ENCODE data around the gene BIN1. TPM values are rescaled to one million over a fixed set of nuclear protein-coding genes. Genes with fewer than 3 reads are reported as not detected.
"Not testable (repeated sequence)": the region's sequence is repeated elsewhere in the genome, so short reads cannot be mapped to it uniquely, and the experiment has no call there.

BIN1 gene
- total RNA-seq, 3 donors from 2014 or later: 30.3 to 34.6 (median 32.7) TPM

- no peak for ATAC-seq
- no peak for DNase-seq
- Mint-ChIP-seq H3K4me1 (ENCODE audit: low read depth) (peaks cover 6% of the 10 kb centered on the region), H3K27me3 (ENCODE audit: low read depth) (no peaks in the 10 kb centered on the region), H3K36me3 (ENCODE audit: insufficient read depth) (peaks cover 8% of the 10 kb centered on the region), H3K9me3 (peaks cover 2% of the 10 kb centered on the region), H3K4me3 (no peak overlapping the region)
Measured at GRCh38 chr2:127043367-127044164, 63.4 kb downstream of the BIN1 start.

DNA sequence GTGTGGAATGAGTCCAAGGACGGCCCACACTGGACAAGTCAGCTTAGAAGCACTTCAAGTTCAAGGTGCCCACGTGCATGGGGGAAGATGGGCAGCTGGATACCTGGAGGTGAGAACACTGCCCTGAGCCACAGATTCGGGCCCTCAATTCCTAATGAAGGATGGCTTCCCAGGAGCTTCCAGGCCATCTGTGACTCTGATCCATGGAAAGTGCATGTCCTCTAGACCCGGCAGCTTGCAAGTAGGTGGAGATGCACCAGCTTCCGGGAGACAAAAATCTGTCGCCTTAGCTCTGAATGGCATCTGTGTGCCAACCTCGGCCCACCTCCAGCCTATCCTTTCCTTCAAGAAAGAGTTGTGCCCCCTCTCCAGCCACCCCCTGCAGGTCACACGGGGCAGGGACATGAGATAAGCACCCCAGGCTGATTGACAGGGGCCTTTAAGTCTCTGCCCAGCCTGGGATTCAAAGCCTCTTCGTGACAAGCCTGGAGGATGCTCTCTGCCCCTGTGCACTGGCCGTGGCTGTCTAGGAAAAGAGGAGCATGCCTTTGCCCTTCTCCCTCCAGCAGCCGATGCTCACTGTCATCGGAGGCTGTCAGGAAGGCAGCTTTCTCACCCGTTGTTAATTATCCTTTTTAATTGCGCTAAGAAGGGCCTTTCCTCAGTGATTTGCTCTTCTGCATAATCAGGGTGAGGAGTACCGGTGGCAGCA is 65.5 kb downstream of the BIN1 start:
- Mint-ChIP-seq H3K4me1 (ENCODE audit: low read depth) (peaks cover 4% of the 10 kb centered on the region), H3K36me3 (ENCODE audit: insufficient read depth) (peaks cover under 1% of the 10 kb centered on the region), H3K27me3 (ENCODE audit: low read depth) (no peaks in the 10 kb centered on the region), H3K4me3 (no peak overlapping the region), H3K9me3 (peaks cover under 1% of the 10 kb centered on the region)
- DNase-seq: no peak
- ATAC-seq: no peak

- DNase-seq (no peak), ATAC-seq (no peak)
- peaks cover 4% of the 10 kb centered on the region for H3K4me1 Mint-ChIP-seq (ENCODE audit: low read depth)
- H3K4me3 Mint-ChIP-seq: no peak overlapping the region
- H3K27me3 Mint-ChIP-seq (ENCODE audit: low read depth): no peaks in the 10 kb centered on the region
- H3K36me3 Mint-ChIP-seq (ENCODE audit: insufficient read depth): no peaks in the 10 kb centered on the region
- H3K9me3 Mint-ChIP-seq: no peaks in the 10 kb centered on the region
Measured at GRCh38 chr2:127040169-127040568, 66.8 kb downstream of the BIN1 start.

- peaks cover 4% of the 10 kb centered on the region for H3K4me1 Mint-ChIP-seq (ENCODE audit: low read depth)
- DNase-seq (no peak), ATAC-seq (peak in 1 of 2 donors; percentile 48)
- H3K9me3 Mint-ChIP-seq: no peaks in the 10 kb centered on the region
- no peak overlapping the region for H3K4me3 Mint-ChIP-seq
- no peaks in the 10 kb centered on the region for H3K27me3 Mint-ChIP-seq (ENCODE audit: low read depth)
- no peaks in the 10 kb centered on the region for H3K36me3 Mint-ChIP-seq (ENCODE audit: insufficient read depth)
Measured at GRCh38 chr2:127039387-127040031, 67.4 kb downstream of the BIN1 start.

- H3K36me3 Mint-ChIP-seq (ENCODE audit: insufficient read depth): no peaks in the 10 kb centered on the region
- H3K27me3 Mint-ChIP-seq (ENCODE audit: low read depth): no peaks in the 10 kb centered on the region
- DNase-seq (no peak), ATAC-seq (no peak)
- H3K4me3 Mint-ChIP-seq: no peak overlapping the region
- no peaks in the 10 kb centered on the region for H3K9me3 Mint-ChIP-seq
- peaks cover 4% of the 10 kb centered on the region for H3K4me1 Mint-ChIP-seq (ENCODE audit: low read depth)
Measured at GRCh38 chr2:127037476-127037875, 69.5 kb downstream of the BIN1 start.

GRCh38 chr2:127034883-127035611 is 71.9 kb downstream of the BIN1 start:
- Mint-ChIP-seq H3K36me3 (ENCODE audit: insufficient read depth) (no peaks in the 10 kb centered on the region), H3K9me3 (no peaks in the 10 kb centered on the region), H3K27me3 (ENCODE audit: low read depth) (peaks cover 5% of the 10 kb centered on the region), H3K4me3 (no peak overlapping the region), H3K4me1 (ENCODE audit: low read depth) (peaks cover 4% of the 10 kb centered on the region)
- ATAC-seq (no peak), DNase-seq (no peak)

- Mint-ChIP-seq H3K27me3 (ENCODE audit: low read depth) (peaks cover 7% of the 10 kb centered on the region), H3K9me3 (no peaks in the 10 kb centered on the region), H3K36me3 (ENCODE audit: insufficient read depth) (no peaks in the 10 kb centered on the region), H3K4me3 (no peak overlapping the region), H3K4me1 (ENCODE audit: low read depth) (no peaks in the 10 kb centered on the region)
- no peak for ATAC-seq
- DNase-seq: no peak
Measured at GRCh38 chr2:127034051-127034450, 72.9 kb downstream of the BIN1 start.

DNA sequence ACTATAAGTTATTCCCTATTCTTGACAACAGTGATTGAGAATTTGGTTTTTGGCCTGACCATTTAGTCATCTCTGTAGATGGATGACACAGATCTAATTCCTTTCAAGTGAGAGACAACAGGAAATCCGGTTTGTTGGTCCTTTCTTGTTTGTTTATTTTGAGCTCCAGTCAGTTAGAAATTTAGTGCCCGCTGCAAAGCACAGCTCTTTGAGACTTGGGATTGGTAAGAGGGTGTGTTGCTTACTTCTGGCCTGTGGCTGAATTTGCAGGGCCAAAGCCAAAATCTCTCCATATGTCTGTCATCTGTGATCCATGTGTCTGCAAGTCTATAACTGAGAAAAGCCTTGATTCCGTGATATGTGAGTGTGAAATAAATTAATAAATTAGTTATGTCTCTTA is 74.3 kb downstream of the BIN1 start:
- no peaks in the 10 kb centered on the region for H3K9me3 Mint-ChIP-seq
- no peak for DNase-seq
- no peaks in the 10 kb centered on the region for H3K4me1 Mint-ChIP-seq (ENCODE audit: low read depth)
- no peaks in the 10 kb centered on the region for H3K36me3 Mint-ChIP-seq (ENCODE audit: insufficient read depth)
- ATAC-seq: no peak
- H3K27me3 Mint-ChIP-seq (ENCODE audit: low read depth): peaks cover 7% of the 10 kb centered on the region
- no peak overlapping the region for H3K4me3 Mint-ChIP-seq

- ATAC-seq: no peak
- Mint-ChIP-seq H3K27me3 (ENCODE audit: low read depth) (peaks cover 7% of the 10 kb centered on the region), H3K9me3 (no peaks in the 10 kb centered on the region), H3K4me3 (no peak overlapping the region), H3K36me3 (ENCODE audit: insufficient read depth) (no peaks in the 10 kb centered on the region), H3K4me1 (ENCODE audit: low read depth) (peaks cover 7% of the 10 kb centered on the region)
- DNase-seq: no peak
Measured at GRCh38 chr2:127029350-127030051, 77.5 kb downstream of the BIN1 start.

DNA sequence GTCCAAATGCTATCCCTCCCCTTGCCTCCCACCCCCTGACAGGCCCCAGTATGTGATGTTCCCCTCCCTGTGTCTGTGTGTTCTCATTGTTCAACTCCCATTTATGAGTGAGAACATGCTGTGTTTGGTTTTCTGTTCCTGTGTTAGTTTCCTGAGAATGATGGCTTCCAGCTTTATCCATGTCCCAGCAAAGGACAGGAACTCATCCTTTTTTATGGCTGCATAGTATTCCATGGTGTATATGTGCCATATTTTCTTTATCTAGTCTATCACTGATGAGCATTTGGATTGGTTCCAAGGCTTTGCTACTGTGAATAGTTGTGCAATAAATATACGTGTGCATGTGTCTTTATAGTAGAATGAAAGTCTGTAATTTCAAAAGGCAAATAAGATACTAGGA is 78.2 kb downstream of the BIN1 start:
- ATAC-seq; DNase-seq; H3K27me3 Mint-ChIP-seq (ENCODE audit: low read depth); H3K9me3 Mint-ChIP-seq; H3K36me3 Mint-ChIP-seq (ENCODE audit: insufficient read depth); H3K4me1 Mint-ChIP-seq (ENCODE audit: low read depth); H3K4me3 Mint-ChIP-seq: not testable (repeated sequence)

GRCh38 chr2:127027715-127028114 is 79.2 kb downstream of the BIN1 start:
- peaks cover 10% of the 10 kb centered on the region for H3K9me3 Mint-ChIP-seq
- no peak for ATAC-seq
- H3K36me3 Mint-ChIP-seq (ENCODE audit: insufficient read depth): no peaks in the 10 kb centered on the region

DNA sequence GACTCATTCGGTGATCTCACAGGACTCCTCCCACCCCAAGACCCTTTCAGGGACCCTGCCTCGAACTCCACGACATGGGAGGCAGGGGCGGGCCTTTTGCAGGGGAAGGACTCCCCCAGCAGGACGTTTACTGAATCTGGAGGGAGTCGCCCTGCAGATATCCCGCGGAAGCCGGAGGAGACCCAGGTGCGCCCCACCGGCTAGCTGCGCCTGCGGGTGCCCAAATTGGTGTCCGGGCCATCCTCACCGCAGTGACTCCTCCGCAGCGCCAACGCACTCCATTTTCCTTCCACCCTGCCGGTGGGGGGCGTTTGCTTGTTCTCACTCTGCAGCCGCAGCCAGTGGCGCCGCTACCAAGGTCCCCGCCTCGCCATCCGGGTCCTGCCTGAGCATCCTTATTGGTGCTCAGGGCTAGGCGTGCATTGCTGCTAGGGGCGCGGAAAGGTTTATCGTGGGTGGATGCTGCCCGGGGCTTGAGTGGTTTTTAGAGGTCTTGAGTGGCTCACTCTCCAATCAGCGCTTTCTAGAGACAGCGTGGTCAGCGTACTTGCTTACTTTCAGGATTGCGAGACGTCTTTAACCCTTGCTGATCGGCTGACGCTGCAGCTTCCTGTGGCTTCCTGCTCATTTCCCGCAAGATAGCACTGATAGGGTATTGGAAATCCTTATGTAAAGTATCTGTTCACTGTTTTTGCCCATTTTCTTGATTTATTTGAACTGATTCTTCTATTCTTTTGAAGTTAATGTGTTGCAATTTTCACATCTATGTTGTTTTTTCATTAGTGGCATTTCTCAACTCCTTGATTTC is 81.4 kb downstream of the BIN1 start:
- DNase-seq (peak; percentile 59), ATAC-seq (peak; percentile 98)
- no peaks in the 10 kb centered on the region for H3K36me3 Mint-ChIP-seq (ENCODE audit: insufficient read depth)
- H3K27me3 Mint-ChIP-seq (ENCODE audit: low read depth): peaks cover 2% of the 10 kb centered on the region
- H3K4me3 Mint-ChIP-seq: peak overlapping the region; percentile 82
- peaks cover 10% of the 10 kb centered on the region for H3K4me1 Mint-ChIP-seq (ENCODE audit: low read depth)
- peaks cover 10% of the 10 kb centered on the region for H3K9me3 Mint-ChIP-seq

More at GRCh38 chr2:127027715-127028114, 79.2 kb downstream of the BIN1 start:
- DNase-seq: no peak
- Mint-ChIP-seq H3K27me3 (ENCODE audit: low read depth) (peaks cover 7% of the 10 kb centered on the region), H3K4me3 (no peak overlapping the region), H3K4me1 (ENCODE audit: low read depth) (peaks cover 10% of the 10 kb centered on the region)

DNA sequence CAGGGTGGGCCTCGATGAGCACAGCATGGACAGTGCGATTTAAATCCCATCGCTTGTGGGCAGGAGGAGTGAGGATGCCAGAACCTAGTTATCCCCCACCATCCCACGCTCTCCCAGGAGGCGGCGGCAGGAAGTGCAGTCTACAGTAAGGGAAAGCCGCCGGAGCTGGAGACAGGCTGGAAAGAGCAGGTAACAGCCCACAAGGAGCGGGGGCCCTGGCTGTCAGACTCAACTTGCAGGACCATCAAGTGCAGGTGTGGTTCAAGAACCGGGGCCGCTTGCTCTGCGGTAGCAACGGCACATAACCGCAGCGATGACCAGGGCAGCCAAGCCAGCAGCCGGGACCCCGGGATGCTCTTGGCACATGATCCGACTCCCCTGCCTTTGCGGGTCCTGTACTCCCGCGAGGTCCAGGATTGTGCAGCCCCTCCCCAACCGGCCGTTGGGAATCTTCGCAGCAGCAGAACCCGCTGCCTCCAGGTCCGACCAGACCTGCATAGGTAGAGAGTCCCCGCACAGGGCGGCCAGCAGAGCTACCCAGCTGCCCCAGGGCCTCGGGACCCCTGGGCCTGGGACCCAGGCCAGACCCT is 82.1 kb downstream of the BIN1 start:
- Mint-ChIP-seq H3K27me3 (ENCODE audit: low read depth) (peaks cover under 1% of the 10 kb centered on the region), H3K4me3 (peak overlapping the region; percentile 82), H3K9me3 (peaks cover 10% of the 10 kb centered on the region), H3K36me3 (ENCODE audit: insufficient read depth) (no peaks in the 10 kb centered on the region), H3K4me1 (ENCODE audit: low read depth) (peaks cover 10% of the 10 kb centered on the region)
- peak; percentile 14 to 21 for ATAC-seq
- DNase-seq: no peak

All from activated T-cell treated with anti-CD3 and anti-CD28 coated beads, Interleukin-2, amount 50 U/mL, for 4 hours (primary cell).